ENCODE results near the gene CYREN.

Gene CYREN

DNA sequence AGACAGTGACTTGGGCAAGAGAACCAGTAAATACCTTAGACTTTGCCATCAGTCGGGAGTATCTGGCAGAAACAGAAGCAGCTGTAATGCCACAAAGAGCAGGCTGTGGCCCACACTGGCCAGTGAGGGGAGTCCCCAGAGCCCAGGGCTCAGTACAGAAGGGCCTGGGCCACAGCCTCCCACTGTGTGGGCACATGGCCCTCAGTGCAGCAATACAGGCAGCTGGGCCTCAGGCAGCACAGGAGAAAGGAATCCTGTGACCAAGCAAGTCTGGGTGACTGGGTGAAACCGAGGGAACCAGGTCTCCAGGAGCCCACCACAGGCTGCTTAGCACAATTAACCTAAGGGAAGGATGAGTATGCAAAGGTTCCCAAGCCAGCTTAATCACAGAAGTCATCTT lies 26.8 kb upstream of the CYREN start:
- no peak for DNase-seq (ENCODE audit: low read depth in 2 of 2)

DNA sequence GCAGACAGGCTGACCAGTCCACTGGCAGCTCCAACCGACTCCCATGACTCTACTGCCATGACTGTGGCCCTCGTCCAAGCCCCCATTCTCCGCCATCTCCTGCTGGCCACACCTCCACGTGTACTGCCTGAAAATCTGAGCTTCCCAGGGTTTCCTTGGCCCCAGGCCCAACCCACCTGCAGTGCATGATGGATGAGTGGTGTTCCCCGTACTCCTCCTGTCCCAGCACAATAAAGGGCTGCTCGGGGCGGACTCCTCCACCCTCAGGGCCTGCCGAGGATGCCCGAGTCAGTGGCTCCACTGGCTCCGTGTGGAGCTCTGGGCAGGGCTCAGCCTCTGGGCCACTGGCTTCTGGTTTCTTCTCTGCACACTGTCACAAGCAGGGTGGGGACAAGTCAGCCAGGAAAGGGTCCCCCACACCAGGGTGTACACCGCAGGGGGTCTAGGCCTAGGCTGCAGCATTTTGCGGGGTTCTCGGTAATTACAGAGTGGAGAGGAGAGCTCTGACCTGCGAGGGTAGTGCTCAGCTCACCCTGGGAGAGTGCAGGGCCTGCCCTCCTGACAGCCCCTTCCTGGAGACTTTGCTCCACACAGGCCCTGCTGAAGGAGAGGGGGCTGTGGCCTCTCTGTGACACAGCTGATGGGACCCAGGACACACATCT lies 25.6 kb upstream of the CYREN start:
- no peak for DNase-seq (ENCODE audit: low read depth in 2 of 2)

DNA sequence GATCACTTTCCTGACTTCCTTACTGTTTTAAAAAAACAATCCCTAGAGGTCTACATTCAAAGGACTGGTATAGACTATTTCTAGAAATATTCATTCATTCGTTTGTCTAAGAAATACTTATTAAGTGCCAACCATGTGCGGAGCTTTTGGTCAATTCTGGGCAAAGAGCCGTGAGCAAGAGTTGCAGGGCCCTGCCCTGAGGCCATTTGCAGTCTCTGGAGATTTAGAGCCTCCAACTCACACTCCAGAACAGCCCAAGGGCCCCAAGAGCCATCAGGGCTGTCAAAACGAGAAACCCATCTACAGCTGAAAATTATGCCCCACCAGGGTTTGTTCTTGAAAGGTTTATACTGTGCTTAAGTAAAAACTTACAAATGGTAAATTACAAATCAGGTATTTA lies 24.6 kb upstream of the CYREN start:
- DNase-seq (ENCODE audit: low read depth in 2 of 2) = no peak

DNA sequence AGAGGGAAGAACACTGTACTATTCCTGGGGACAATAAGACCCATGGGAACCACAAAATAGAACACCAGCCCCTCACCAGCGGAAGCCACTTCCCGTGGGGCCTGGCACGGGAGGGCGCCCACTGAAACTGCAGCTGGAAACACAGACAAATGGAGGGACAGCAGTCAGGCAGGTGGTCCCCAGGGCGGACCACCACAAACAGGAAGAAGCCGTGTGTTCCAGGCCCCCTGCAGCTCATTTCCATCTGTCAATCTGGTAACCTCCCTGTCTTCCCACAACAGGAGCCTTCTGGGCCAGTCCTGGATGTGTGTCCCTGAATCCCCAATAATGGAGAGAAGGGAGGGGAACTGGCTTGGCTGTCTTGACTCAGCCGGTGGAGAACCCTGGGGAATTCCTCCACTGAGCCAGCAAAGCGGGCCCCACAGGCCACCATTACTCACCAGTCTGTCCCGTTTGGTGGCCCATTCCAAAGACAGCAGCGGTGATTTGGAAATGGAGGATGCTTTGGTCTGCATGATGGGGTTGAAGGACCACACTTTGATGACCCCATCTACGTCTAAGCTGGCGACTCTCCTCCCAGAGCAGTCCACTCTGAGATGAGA lies 24.1 kb upstream of the CYREN start:
- no peak for DNase-seq (ENCODE audit: low read depth in 2 of 2)

- no peak for DNase-seq (ENCODE audit: low read depth in 2 of 2)
Observed at GRCh38 chr7:135193615-135194081, 23.1 kb upstream of the CYREN start.

DNA sequence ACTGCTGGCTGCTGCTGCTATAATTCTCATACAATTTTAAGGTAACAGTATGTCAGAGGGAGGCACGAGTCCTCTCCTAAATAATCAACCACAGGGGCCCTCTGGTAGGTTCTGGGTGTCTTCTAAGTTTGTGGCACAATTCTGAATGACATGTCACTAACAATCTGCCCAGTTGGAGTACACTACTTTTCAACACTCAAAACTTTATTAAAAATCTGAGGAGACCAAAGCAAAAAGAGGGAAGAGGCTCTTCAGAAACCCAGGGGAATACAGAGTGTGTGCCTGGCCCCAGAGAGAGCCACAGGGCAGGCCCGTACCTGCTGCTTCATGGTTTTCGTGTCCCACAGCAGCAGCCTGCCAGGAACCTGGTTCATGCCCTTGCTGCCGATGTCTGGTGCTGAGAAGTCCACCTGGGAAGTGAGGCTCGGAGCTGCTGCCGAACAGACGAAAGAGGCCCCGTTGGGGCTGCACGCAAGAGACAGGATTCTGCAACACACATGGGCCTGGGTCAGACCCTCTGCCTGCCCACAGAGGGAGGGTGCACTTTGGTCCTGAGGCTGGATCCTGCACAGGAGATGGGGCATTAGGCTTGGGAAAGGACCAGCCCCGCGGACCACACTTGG lies 22.5 kb upstream of the CYREN start:
- no peak for DNase-seq (ENCODE audit: low read depth in 2 of 2)

DNA sequence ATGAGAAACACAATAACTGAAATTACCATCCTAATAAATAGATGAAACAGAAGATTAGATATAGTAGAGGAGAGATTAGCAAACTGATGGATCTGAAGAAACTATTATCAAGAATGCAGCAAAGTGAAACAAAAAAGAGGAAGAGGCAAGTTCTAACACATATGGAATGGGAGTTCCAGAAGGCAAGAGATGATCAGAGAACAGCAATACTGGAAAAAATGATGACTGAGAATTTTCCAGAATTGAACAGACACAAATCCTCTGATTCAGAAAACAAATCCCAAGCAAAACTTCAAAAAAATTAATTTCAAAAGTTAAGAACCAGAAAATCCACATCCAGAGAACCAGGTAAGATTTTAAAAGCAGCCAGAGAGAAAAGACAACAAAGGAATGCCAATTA lies 20.2 kb upstream of the CYREN start:
- no peak for DNase-seq (ENCODE audit: low read depth in 2 of 2)

DNA sequence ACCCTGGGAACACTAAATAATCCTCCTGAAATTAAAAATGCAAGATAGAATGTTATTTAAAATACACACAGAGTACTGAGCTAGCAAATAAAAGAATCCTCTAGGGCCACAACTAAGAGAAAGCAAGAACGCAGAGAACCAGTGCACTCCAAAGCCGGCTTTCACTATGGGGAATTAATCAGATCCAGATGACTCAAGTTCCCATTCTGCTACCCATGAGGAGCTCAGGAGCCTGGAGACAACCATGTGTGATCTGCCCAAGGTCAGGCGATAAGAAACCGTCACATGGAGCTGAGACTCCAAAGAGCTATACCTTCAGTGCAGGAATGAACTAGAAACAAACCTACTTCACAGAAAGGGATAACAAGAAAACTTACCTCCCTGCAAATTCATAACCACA lies 19.5 kb upstream of the CYREN start:
- DNase-seq (ENCODE audit: low read depth in 2 of 2) = no peak

DNA sequence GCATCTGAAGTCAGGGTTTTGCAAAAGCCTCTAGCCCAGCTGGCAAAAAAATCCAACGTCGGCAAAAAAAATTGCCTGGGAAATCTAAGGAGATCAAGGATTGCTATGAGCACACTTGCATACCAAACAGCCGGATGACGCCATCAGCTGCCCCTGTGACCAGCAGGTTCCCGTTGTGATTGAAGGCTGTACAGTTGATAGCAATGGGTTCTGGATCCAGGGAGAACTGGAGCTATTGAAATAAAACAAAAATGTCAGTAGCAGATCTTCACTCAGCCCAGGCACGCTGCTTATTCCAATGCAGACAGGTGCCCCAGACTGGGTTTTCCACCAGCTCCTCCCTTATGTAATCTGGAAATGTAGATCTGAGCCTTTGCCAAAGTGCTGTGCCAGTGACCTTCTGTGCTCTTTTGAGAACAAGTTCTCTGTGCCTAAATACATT lies 18.7 kb upstream of the CYREN start:
- DNase-seq (ENCODE audit: low read depth in 2 of 2) = no peak

GRCh38 chr7:135188298-135188984 lies 17.9 kb upstream of the CYREN start:
- DNase-seq (ENCODE audit: low read depth in 2 of 2) = no peak

DNA sequence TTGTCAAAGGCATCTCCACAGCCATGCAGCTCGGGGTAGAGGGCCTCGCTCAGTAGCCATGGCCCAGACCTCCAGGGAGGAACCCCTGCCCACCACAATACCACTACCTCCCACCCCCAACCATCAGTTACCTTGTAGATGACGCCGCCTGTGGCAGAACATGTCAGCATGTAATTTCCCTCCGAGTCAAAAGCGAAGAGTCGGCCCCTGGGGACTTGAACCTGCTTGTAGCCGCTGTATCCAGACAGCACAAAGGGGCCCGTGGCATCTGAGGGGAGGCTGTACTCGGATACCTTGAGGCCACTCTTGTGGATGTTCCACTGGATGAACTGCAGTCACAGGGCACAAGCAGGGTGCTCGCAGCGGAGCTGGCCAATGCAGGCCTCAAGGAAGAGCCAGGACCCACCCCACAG lies 16.3 kb upstream of the CYREN start:
- DNase-seq (ENCODE audit: low read depth in 2 of 2) = no peak

- DNase-seq (ENCODE audit: low read depth in 2 of 2) = no peak
Observed at GRCh38 chr7:135186261-135186540, 15.7 kb upstream of the CYREN start.

GRCh38 chr7:135185471-135186260 lies 15.2 kb upstream of the CYREN start:
- DNase-seq (ENCODE audit: low read depth in 2 of 2) = no peak

DNA sequence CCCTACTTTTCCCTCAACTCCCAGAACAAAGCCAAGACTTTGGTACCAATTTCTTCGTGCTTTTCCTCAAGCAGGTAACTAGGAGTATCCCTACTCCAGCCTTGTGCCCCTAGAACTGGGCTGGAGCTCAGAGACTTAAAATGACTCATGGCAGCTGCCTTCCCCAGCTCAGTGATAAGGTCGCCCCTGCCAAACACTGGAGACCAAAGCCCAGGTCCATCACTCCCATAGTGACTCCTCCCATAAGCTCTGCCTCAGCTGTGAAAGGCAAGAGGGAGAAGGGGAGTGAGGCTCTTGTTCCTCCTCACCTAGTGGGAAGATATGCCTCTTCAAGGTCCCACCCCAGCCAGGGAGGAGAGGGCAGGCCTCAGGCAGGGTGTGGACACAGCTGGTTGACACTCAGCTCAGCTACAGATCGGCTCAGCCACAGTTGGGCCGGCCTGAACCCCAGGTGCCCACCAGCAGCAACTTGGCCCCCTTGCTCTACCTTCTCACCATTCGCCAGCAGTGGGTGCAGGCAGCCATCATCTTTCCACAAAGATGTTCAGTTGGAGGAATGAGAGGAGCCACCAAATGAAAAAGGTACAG lies 13.8 kb upstream of the CYREN start:
- no peak for DNase-seq (ENCODE audit: low read depth in 2 of 2)

- no peak for DNase-seq (ENCODE audit: low read depth in 2 of 2)
Observed at GRCh38 chr7:135183478-135183877, 13.0 kb upstream of the CYREN start.

- DNase-seq (ENCODE audit: low read depth in 2 of 2) = no peak
Observed at GRCh38 chr7:135181929-135182678, 11.6 kb upstream of the CYREN start.

GRCh38 chr7:135181261-135181928 lies 10.9 kb upstream of the CYREN start:
- DNase-seq (ENCODE audit: low read depth in 2 of 2) = no peak

DNA sequence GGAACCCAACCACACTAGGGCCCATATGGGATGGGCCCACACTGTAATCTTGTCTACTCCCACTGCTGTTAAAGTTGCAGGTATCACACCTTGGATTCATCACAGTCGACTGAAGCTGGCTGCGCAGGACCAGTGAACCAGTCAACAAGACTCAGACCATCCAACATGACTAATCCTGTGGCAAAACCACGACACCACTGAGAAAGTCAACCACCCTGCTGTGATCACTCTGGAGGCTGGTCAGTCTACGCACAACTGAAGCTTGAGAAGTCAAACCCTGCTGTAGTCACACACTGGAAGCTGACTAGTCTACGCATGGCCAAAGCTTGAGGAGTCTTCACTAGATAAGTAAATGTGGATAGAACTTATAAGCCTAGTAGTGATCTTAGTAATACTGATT lies 9.6 kb upstream of the CYREN start:
- no peak for DNase-seq (ENCODE audit: low read depth in 2 of 2)

DNA sequence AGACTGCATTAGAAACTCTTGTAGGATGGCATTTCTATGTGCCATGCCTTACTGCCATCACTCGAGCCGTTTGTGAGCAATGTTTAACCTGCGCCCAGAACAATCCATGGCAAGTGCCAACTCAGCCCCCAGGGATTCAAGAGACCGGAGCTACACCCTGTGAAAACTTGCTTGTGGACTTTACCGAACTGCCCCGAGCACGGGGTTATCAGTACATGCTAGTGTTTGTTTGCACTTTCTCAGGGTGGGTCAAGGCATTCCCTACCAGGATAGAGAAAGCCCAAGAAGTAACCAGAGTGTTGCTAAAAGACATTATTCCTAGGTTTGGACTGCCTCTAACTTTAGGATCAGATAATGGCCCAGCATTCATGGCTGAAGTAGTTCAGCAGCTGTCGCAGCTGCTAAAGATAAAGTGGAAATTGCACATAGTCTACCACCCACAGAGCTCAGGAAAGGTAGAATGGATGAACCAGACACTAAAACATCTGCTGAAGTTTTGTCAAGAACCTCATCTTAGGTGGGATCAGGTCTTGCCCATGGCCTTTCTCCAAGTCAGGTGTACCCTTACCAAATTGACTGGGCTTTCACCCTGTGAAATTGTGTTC lies 8.9 kb upstream of the CYREN start:
- DNase-seq (ENCODE audit: low read depth in 2 of 2) = no peak

DNA sequence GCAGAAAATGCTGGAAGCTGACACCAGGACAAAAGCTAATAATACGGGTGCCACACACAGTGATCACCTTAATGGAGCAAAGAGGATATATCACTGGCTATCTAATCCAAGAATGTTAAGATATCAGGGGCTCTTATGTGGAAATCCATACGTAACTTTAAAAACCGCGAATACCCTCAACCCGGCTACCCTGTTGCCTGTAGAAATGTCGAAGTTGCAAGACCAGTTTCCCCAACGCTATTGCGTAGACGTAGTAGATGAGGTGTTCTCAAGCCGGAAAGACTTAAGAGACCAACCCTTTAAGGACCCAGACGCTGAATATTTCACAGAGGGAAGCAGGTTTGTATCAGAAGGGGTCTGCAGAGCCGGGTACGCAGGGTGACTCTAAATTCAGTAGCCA lies 7.9 kb upstream of the CYREN start:
- DNase-seq (ENCODE audit: low read depth in 2 of 2) = no peak

Data from stimulated activated CD8-positive, alpha-beta memory T cell treated with anti-CD3 and anti-CD28 coated beads, Interleukin-2, amount 100 ng/mL, for 48 hours (primary cell).